Measurements from ENCODE around the gene RASSF4.

The RASSF4 gene

DNA sequence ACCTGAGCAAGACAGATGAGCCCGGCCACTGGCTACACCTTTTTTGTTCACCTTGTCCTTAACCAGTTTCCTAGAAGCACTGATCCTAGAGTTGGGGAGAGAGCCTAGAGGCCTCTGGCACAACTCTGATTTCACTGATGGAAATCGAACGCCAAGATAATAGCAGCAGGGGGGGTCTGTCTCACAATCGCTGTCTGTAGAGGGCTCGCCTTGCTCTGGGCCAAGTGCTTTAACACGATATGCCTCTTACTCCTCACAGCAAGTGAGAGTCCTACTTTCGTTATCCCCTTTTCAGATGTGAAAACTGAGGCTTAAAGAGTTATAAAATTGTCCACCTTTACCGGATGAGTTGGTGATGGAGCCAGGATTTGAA lies 472 bp downstream of the RASSF4 start:
- TF ChIP-seq GATA2 (IDR thresholded peaks at IDR 0.05; ENCODE audit: low read depth, low read length) (no peak), GATA3 (IDR thresholded peaks at IDR 0.05; ENCODE audit: low read depth, low read length) (no peak)

DNA sequence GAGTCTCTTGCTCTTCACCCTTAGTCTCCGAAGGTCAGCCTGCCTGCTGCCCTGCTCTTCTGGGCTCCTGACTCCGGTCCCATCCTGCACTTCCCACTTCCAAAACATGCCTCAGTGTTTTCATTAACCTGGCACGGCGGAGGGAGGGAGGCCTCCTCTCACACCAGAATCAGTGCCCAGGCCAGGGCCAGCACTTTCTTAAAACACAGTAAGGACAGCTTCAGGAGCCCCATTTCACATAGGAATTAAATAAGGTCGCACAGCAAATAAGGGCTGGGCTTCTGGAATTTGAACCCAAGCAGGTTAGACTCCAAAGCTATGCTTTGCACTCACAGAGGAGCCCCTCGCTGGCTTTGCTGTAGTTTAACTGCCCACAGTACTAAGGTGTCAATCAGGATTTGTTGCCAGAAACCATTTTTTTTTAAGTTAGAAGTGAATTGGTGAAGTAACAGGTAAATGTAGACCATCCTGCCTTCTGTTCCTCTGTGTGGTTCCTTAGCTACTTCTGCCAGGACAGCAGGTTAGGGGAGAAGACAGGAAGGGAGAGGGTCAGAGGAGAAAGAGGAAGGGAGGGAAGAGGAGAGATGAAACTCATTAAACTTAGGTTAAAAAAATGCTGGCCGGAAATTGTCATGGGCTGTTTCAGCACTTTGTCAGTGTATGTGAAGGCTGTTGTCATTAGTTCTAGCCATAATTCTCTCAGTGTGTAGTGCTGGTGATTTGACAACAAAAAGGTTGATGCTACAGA lies 1.1 kb downstream of the RASSF4 start:
- TF ChIP-seq GATA2 (IDR thresholded peaks at IDR 0.05; ENCODE audit: low read depth, low read length) (no peak), GATA3 (IDR thresholded peaks at IDR 0.05; ENCODE audit: low read depth, low read length) (no peak)

DNA sequence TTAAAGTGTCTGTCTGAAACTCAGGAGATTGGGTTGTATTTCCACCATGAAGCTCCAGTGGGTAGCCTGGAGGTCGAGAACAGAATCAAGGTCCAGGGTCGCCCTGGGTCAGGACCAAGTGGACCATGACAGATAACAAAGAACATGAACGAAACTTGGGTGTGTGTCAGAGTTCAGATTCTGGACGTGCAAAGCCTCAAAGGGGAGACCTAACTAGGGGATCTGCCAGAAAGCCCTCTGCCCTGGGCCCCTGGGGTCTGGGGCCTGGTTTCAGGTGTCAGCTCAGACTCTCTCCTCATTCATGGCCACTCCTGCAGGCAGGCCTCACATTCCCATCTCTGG lies 1.6 kb downstream of the RASSF4 start:
- TF ChIP-seq GATA2 (IDR thresholded peaks at IDR 0.05; ENCODE audit: low read depth, low read length) (no peak), GATA3 (IDR thresholded peaks at IDR 0.05; ENCODE audit: low read depth, low read length) (no peak)

DNA sequence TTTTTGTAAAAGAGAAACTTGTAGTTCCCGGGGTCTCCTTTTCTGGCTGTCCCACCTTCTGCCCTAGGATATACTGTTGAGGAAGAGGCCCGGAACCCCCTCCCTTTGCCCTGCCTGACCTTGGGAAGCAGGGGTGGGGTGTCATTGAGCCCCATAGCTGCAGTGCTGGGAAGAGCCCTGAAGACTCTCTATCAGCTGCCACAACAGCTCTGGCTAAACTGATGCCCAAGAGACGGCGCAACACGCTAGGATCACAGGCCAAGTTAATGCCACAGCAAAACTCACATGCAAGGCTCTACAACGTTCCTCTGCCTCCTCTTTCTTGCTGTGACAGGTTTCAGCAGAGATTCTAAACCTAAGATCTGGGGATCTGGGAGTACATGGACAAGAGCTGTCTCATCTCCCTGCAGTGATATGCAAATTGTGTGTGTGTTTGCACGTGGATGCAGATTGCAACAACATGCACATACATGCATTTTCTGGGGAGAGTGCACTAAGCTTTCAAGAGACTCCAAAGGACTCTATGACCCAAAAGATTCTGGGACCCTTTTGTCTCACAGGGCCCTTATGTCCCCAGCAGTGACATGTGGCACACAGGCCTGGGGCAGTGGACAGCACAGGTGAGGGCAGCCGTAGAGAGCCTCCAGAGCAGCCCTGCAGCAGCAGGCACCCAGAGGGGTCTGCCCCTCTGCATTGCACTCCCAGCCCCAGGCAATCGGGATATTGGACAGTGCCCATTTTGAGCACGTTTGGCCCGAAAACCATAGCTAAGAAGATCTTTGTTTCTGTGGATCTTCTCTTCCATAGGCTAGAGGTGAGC lies 2.5 kb downstream of the RASSF4 start:
- TF ChIP-seq GATA3 (IDR thresholded peaks at IDR 0.05; ENCODE audit: low read depth, low read length), result no peak

DNA sequence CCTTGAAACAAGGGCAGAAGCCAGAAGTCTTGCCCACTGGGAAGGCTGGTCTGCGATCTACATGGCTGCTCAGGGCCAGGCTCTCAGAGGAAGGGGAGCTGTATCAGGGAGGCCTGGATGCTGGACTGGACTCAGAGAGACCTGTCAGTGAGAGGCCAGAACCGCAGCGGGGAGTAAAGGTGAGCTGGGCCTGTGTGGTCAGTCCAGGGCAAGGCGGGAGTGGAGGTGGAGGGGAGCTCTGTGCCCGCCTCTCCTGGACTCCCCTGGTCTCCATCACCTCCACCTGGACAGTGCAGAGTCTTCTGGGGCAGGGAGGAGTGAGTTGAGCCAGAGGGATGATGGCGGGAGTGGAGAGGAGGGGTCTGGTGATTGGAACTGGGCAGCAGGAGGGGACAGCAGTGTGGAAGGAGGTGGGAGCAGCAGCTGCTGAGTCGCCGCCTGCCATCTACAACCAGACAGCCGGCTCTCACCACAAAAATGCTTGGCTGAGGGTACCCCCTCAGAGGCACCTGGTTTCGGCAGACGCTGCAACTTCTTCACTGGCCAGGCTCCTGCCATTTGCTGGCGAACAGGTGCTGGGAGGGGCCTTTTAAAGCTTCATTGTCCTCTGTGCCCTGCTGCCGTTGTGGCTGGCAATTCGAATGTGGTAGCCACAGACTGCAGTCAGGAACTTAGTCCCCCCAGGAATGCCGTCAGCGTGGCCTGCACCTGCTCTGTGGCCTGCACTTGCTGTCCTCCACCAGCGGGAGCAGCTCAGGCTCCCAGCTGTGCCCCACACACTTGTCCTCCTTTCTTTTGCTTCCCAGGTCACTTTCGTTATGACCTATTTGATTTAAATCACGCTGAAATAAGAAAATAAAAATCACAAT lies 3.5 kb downstream of the RASSF4 start:
- no peak for TF ChIP-seq GATA2 (IDR thresholded peaks at IDR 0.05; ENCODE audit: low read depth, low read length)
- no peak for TF ChIP-seq GATA3 (IDR thresholded peaks at IDR 0.05; ENCODE audit: low read depth, low read length)

DNA sequence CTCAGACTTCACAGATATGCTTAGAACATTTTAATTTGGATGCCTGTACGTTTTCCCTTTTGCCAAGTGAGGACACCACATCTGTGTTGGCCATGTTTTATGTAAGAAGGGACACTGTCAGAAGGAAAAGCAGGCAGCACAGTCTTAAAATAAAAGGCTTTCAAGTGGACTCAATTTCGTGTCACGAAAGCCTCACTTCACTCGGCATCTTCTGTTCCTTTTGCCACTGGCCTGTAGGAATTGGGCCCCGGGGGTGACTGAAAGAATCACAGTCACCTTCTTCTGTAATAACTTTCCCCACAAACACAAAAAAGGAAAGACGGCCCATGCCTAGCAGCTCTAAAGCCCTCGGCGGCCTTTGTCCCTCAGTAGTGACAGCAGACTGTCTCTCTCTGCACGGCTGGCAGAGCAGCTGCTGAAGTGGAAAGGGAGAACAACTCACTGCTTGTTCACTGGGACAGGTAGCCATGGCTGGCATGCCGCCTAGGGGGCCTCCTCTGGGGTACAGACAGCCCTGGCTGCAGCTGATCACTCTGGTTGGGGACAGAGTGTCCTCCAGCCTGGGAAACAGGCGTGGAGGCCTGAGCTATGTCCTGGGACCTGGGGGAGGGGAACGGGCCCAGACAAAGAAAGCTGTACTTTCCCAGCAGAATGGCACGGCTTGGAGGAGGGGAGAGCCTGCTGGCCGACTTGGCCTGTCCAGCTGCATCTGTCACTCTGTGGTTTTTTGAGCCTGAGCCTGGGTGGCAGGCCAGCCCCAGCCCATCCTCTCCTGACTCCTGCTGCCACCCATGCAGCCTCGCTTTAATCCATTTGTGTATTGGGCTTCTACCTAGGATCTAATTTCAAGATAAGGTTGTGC lies 4.4 kb downstream of the RASSF4 start:
- TF ChIP-seq GATA3 (IDR thresholded peaks at IDR 0.05; ENCODE audit: low read depth, low read length) (no peak), GATA2 (IDR thresholded peaks at IDR 0.05; ENCODE audit: low read depth, low read length) (no peak)

DNA sequence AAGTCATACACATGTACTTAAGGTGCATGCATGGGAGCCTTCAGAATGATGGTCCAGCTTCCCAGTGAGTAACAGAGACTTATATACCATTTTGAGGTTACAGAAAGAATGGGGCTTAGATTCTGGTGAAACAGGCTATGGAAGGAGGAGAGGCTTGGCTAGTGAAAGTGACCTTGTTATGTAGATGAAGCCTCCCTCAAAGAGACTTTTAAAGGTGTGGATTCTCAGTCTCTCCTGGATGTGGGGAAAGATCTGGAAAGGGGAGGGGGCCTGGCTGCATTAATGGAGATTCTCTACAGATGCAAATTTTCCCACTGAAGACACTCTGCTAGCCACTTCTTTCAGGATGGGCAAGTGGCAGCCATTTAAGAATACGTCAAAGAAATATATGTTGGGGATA lies 5.5 kb downstream of the RASSF4 start:
- TF ChIP-seq GATA2 (IDR thresholded peaks at IDR 0.05; ENCODE audit: low read depth, low read length) (no peak), GATA3 (IDR thresholded peaks at IDR 0.05; ENCODE audit: low read depth, low read length) (no peak)

DNA sequence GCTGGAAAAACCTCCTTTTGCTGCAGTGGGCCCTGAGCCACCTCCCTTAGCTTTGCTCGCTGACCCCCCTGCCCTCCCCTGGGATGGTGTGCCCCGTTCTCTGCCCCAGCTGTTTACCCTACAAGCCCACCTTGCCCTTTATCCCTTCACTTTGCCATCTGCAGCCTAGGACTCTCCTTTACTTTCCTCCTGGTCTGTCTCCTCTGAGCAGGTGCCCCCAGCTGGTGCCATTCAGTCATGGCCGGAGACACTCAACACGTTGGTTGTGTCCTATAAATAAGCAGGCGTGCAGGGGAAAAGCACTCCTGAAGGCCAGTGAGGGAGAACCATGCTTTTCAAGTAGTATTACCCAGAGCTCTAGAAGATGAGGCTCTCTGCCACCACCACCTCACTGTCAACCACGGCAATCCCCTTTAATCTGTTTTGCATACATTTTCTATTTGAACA lies 6.1 kb downstream of the RASSF4 start:
- TF ChIP-seq GATA3 (IDR thresholded peaks at IDR 0.05; ENCODE audit: low read depth, low read length) (no peak), GATA2 (IDR thresholded peaks at IDR 0.05; ENCODE audit: low read depth, low read length) (no peak)

DNA sequence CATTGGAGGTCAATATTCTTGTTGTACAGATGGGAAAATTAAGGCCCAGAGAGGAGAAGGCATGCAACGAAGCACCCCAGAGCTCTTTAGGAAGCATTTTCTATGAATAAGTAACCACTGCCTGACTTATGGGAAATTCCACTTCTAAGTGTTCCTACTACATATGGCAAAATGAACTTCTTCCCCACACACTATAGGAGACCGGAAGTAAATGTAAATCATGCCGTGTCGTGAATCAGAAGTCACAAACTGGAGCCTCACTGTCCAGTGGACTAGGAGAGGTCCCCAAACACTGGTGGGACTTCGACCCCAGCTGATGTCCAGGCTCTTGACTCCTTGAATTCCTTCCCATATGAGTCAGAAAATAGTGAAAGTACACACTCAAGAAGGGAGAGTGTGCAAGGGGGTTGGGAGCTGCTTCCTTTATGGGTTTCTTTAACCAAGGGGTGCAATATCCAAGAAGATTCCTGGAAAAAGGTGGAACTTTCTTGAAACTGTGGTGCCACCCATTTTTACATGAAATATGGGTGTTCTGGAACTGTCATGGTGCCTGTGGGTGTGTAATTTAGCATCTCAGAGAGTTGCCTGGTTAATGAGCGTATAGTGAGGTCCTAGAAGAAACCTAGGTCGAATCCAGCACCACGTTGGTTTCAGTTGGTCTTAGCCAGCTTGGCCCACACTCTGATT lies 6.7 kb downstream of the RASSF4 start:
- no peak for TF ChIP-seq GATA3 (IDR thresholded peaks at IDR 0.05; ENCODE audit: low read depth, low read length)
- no peak for TF ChIP-seq GATA2 (IDR thresholded peaks at IDR 0.05; ENCODE audit: low read depth, low read length)

DNA sequence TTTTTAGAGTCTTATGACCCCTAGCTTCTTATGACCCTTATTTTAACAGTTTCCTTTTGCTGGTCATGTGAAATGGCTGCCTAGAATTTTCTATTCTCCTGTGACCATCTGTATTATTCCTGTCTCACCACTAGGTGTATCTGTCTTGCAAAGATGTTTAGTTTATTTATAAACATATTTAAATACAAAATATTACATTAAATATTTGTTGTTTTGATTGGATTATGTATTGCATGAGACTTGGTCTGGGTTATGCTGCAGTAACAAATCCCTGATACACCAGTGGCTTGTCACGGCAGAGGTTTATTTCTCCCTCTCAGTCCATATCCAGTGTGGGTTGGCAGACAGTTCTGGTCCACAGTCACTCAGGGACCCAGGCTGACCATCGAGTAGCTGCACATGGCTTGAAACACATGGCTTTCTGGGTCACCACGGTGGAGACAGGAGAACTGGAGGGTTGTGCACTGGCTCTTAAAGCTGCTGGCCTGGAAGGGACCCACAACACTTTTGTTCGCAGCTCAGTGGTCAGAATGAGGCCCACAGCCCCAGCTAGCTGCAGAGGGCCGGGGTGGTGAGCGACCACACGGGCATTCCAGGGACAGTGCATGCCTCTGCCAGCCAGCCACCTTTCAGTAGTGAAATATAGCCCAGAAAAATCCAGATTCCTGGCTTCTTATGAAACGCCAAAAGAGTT lies 7.4 kb downstream of the RASSF4 start:
- no peak for TF ChIP-seq GATA2 (IDR thresholded peaks at IDR 0.05; ENCODE audit: low read depth, low read length)
- TF ChIP-seq GATA3 (IDR thresholded peaks at IDR 0.05; ENCODE audit: low read depth, low read length), result no peak

DNA sequence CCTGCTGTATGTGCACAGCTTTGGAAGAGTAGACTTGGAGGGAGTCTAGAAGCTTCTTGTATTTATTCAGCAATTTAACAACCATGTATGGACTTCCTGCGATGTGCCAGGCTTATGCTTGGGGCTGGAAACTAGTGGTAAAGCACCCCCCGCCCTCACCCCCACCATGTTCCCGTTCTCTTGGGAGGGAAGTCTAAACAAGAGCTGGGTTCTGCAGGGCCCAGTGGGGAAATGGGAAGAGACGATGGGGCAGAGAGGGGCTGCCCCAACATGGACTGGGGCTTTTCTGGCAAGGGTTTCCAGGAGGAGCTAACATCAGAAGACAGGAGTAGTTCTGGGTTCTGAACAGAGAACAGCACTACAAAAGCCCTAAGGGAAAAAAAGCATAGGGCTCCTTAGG lies 8.0 kb downstream of the RASSF4 start:
- no peak for TF ChIP-seq GATA2 (IDR thresholded peaks at IDR 0.05; ENCODE audit: low read depth, low read length)
- TF ChIP-seq GATA3 (IDR thresholded peaks at IDR 0.05; ENCODE audit: low read depth, low read length), result no peak

DNA sequence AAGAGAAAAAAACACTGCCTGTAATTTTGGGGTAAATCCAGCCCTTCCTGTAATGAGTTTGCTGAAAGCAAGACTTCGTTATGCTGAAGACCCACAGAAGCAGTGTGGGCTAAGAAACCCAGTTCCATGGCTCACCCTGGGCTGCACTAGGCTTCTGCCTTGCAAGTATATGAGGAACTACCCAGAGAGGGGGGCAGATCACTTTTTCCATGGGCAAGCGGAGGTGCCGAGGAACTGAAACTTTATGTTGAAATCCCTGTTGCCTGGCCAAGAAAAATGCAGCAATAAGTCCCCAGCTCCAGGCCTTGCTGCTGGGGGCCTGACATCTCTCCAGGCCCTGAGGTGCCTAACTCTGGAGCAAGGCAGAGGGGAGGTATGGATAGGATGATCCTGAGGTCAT lies 8.5 kb downstream of the RASSF4 start:
- no peak for TF ChIP-seq GATA2 (IDR thresholded peaks at IDR 0.05; ENCODE audit: low read depth, low read length)
- TF ChIP-seq GATA3 (IDR thresholded peaks at IDR 0.05; ENCODE audit: low read depth, low read length), result no peak

All from SH-SY5Y (cell line).